Neuronal stem cell (in vitro differentiated cells): ENCODE measurements around the gene RGS5.

ENCODE experiments used
- DNase-seq: peaks from one replicate; pipeline ENCODE4 v3.0.0-alpha.2; 2013; ENCODE audit warnings: low spot score
- H2AFZ ChIP-seq: one replicate; pipeline ENCODE4 v1.6.1; 2013; ENCODE audit warnings: mild to moderate bottlenecking, low read length, inconsistent platforms
- H2AK5ac ChIP-seq: 2 replicates; pipeline ENCODE4 v1.6.1; 2013; ENCODE audit warnings: low read depth, mild to moderate bottlenecking, inconsistent platforms, low read length, moderate library complexity, mixed read lengths
- H2BK120ac ChIP-seq: 2 replicates; pipeline ENCODE4 v1.6.1; 2013; ENCODE audit warnings: low read depth, mild to moderate bottlenecking, inconsistent platforms, low read length, moderate library complexity, mixed read lengths
- H2BK12ac ChIP-seq: one replicate; pipeline ENCODE4 v1.6.1; 2013; ENCODE audit warnings: low read length, inconsistent platforms
- H2BK15ac ChIP-seq: 2 replicates; pipeline ENCODE4 v1.6.1; 2013; ENCODE audit warnings: mild to moderate bottlenecking, low read length, inconsistent platforms, mixed read lengths
- H2BK5ac ChIP-seq: one replicate; pipeline ENCODE4 v1.6.1; 2013; ENCODE audit warnings: inconsistent platforms, mild to moderate bottlenecking, low read length, moderate library complexity
- H3K14ac ChIP-seq: one replicate; pipeline ENCODE4 v1.6.1; 2013; ENCODE audit warnings: low read length, inconsistent platforms
- H3K18ac ChIP-seq: 2 replicates; pipeline ENCODE4 v1.6.1; 2013; ENCODE audit warnings: low read length, inconsistent platforms
- H3K23ac ChIP-seq: 2 replicates; pipeline ENCODE4 v1.6.1; 2013; ENCODE audit warnings: low read depth, mild to moderate bottlenecking, mixed read lengths, low read length, inconsistent platforms; ENCODE audit not compliant: poor library complexity
- H3K27ac ChIP-seq: replicated peaks from 3 replicates; pipeline ENCODE4 v1.5.1; 2013; ENCODE audit warnings: low read length, inconsistent platforms
- H3K27me3 ChIP-seq, 3 experiments: 2 replicates each; pipeline ENCODE4 v1.6.1; 2013; ENCODE audit warnings: low read length in 3 of 3, mild to moderate bottlenecking in 2 of 3, inconsistent platforms in 1 of 3, low read depth in 1 of 3, mixed read lengths in 1 of 3, moderate library complexity in 1 of 3; ENCODE audit not compliant: control insufficient read depth in 3 of 3, insufficient read depth in 3 of 3
- H3K36me3 ChIP-seq, 2 donors: replicated peaks in 1 of 2; 2 replicates each; pipeline ENCODE4 v1.6.1; 2013; ENCODE audit warnings: low read length in 2 of 2; ENCODE audit not compliant: control insufficient read depth in 2 of 2, insufficient read depth in 2 of 2
- H3K4ac ChIP-seq: 2 replicates; pipeline ENCODE4 v1.6.1; 2013; ENCODE audit warnings: inconsistent platforms, mild to moderate bottlenecking, low read length, moderate library complexity
- H3K4me1 ChIP-seq, 2 donors: 1 replicate in 1 of 2; 2 replicates in 1 of 2; pipeline ENCODE4 v1.6.1; 2013; ENCODE audit warnings: low read length in 2 of 2, low read depth in 1 of 2; ENCODE audit not compliant: control insufficient read depth in 2 of 2, insufficient read depth in 1 of 2
- H3K4me2 ChIP-seq: one replicate; pipeline ENCODE4 v1.6.1; 2013; ENCODE audit warnings: mild to moderate bottlenecking, low read length, inconsistent platforms; ENCODE audit not compliant: insufficient read depth, poor library complexity, severe bottlenecking
- H3K4me3 ChIP-seq, 2 donors: 2 replicates each; pipeline ENCODE4 v1.5.1; 2013; ENCODE audit warnings: low read length in 2 of 2, mild to moderate bottlenecking in 2 of 2, inconsistent platforms in 1 of 2, moderate library complexity in 1 of 2
- H3K79me1 ChIP-seq: one replicate; pipeline ENCODE4 v1.6.1; 2013; ENCODE audit warnings: low read depth, mild to moderate bottlenecking, inconsistent platforms, low read length, moderate library complexity
- H3K9ac ChIP-seq: one replicate; pipeline ENCODE4 v1.6.1; 2013; ENCODE audit warnings: mild to moderate bottlenecking, low read depth, low read length, inconsistent platforms; ENCODE audit not compliant: poor library complexity
- H3K9me3 ChIP-seq, 2 donors: replicated peaks in 1 of 2; 2 replicates each; pipeline versions ENCODE3 to v1.6.1; 2013; ENCODE audit warnings: low read length in 2 of 2, mild to moderate bottlenecking in 2 of 2, inconsistent platforms in 1 of 2, low read depth in 1 of 2, mixed read lengths in 1 of 2, moderate library complexity in 1 of 2; ENCODE audit not compliant: control insufficient read depth in 2 of 2, insufficient read depth in 1 of 2
- H4K8ac ChIP-seq: one replicate; pipeline ENCODE4 v1.6.1; 2013; ENCODE audit warnings: low read depth, mild to moderate bottlenecking, inconsistent platforms, low read length, moderate library complexity
- H4K91ac ChIP-seq: one replicate; pipeline ENCODE4 v1.6.1; 2013; ENCODE audit warnings: low read length, low read depth, mild to moderate bottlenecking, inconsistent platforms; ENCODE audit not compliant: poor library complexity
- WGBS, 2 donors: extraction: QIAGEN DNeasy Blood & Tissue Kit; methylation state at CpG; one replicate each; pipeline ENCODE4 v1.1.7; 2013; ENCODE audit warnings: missing lambda C conversion rate in 2 of 2, mixed read lengths in 1 of 2; ENCODE audit not compliant: insufficient read length in 2 of 2, insufficient replicate concordance in 1 of 2; ENCODE audit errors: extremely low coverage in 2 of 2; 5-methylcytosine and 5-hydroxymethylcytosine counted together

Gene RGS5

GRCh38 chr1:163169553-163169952 lies 33.2 kb downstream of the RGS5 start:
- no peaks in the 10 kb centered on the region for H3K79me1 ChIP-seq
- no peaks in the 10 kb centered on the region for H3K27me3 ChIP-seq
- H3K36me3 ChIP-seq = peaks cover 0 to 2% of the 10 kb centered on the region in 2 donors
- no peak overlapping the region for H3K23ac ChIP-seq
- no peaks in the 10 kb centered on the region for H3K9me3 ChIP-seq
- no peak overlapping the region for H2BK5ac ChIP-seq
- H3K27ac ChIP-seq = no peak overlapping the region
- no peak overlapping the region for H3K18ac ChIP-seq
- H2BK120ac ChIP-seq = no peak overlapping the region
- no peak overlapping the region for H2BK12ac ChIP-seq
- peaks cover 0 to 2% of the 10 kb centered on the region in 2 donors for H3K4me1 ChIP-seq
- no peak overlapping the region for H4K91ac ChIP-seq
- no peak overlapping the region for H3K4me3 ChIP-seq
- no peak overlapping the region for H3K4me2 ChIP-seq
- no peak overlapping the region for H2AK5ac ChIP-seq
- no peak overlapping the region for H4K8ac ChIP-seq
- DNase-seq = no peak
- H2AFZ ChIP-seq = no peak overlapping the region
- no peak overlapping the region for H3K14ac ChIP-seq
- no peak overlapping the region for H2BK15ac ChIP-seq
- no CpG with 5 or more reads among the region's 1 CpG for WGBS, 2 donors
- no peak overlapping the region for H3K9ac ChIP-seq
- H3K4ac ChIP-seq = no peak overlapping the region

GRCh38 chr1:163168053-163168452 lies 34.7 kb downstream of the RGS5 start:
- Histone ChIP-seq H3K9me3 (no peaks in the 10 kb centered on the region), H3K4me2 (no peak overlapping the region), H2BK120ac (no peak overlapping the region), H3K23ac (no peak overlapping the region), H2BK5ac (no peak overlapping the region), H3K36me3 (peaks cover 0 to 2% of the 10 kb centered on the region in 2 donors), H3K27me3 (no peaks in the 10 kb centered on the region), H2BK15ac (no peak overlapping the region), H2AK5ac (no peak overlapping the region), H3K18ac (no peak overlapping the region), H3K14ac (no peak overlapping the region), H4K8ac (no peak overlapping the region), H3K4me3 (no peak overlapping the region), H3K9ac (no peak overlapping the region), H4K91ac (no peak overlapping the region), H3K27ac (no peak overlapping the region), H2BK12ac (no peak overlapping the region), H3K79me1 (no peaks in the 10 kb centered on the region), H2AFZ (no peak overlapping the region), H3K4me1 (no peaks in the 10 kb centered on the region), H3K4ac (no peak overlapping the region)
- no peak for DNase-seq
- no CpG with 5 or more reads among the region's 1 CpG for WGBS, 2 donors

- no peak overlapping the region for H4K91ac ChIP-seq
- no peak for DNase-seq
- H3K27me3 ChIP-seq = no peaks in the 10 kb centered on the region
- H3K4ac ChIP-seq = no peak overlapping the region
- H2BK12ac ChIP-seq = no peak overlapping the region
- H3K4me3 ChIP-seq = no peak overlapping the region
- no peak overlapping the region for H4K8ac ChIP-seq
- no peak overlapping the region for H2BK120ac ChIP-seq
- H3K4me1 ChIP-seq = no peaks in the 10 kb centered on the region
- no peak overlapping the region for H3K9ac ChIP-seq
- WGBS, 2 donors = no CpG with 5 or more reads among the region's 6 CpGs
- no peak overlapping the region for H3K14ac ChIP-seq
- peaks cover 0 to 2% of the 10 kb centered on the region in 2 donors for H3K36me3 ChIP-seq
- no peaks in the 10 kb centered on the region for H3K9me3 ChIP-seq
- H3K27ac ChIP-seq = no peak overlapping the region
- H3K79me1 ChIP-seq = no peaks in the 10 kb centered on the region
- H2AK5ac ChIP-seq = no peak overlapping the region
- H3K23ac ChIP-seq = no peak overlapping the region
- no peak overlapping the region for H3K4me2 ChIP-seq
- no peak overlapping the region for H2BK15ac ChIP-seq
- no peak overlapping the region for H3K18ac ChIP-seq
- H2AFZ ChIP-seq = no peak overlapping the region
- H2BK5ac ChIP-seq = no peak overlapping the region
Measured at GRCh38 chr1:163166886-163167555, 35.7 kb downstream of the RGS5 start.

- Histone ChIP-seq H3K23ac (no peak overlapping the region), H3K27me3 (no peaks in the 10 kb centered on the region), H4K8ac (no peak overlapping the region), H2AFZ (no peak overlapping the region), H3K27ac (no peak overlapping the region), H3K4me1 (no peaks in the 10 kb centered on the region), H3K18ac (no peak overlapping the region), H3K14ac (no peak overlapping the region), H3K4ac (no peak overlapping the region), H4K91ac (no peak overlapping the region), H3K79me1 (no peaks in the 10 kb centered on the region), H3K36me3 (peaks cover 0 to 2% of the 10 kb centered on the region in 2 donors), H2BK12ac (no peak overlapping the region), H3K4me3 (no peak overlapping the region), H3K4me2 (no peak overlapping the region), H2BK120ac (no peak overlapping the region), H2BK5ac (no peak overlapping the region), H3K9me3 (no peaks in the 10 kb centered on the region), H2BK15ac (no peak overlapping the region), H2AK5ac (no peak overlapping the region), H3K9ac (no peak overlapping the region)
- WGBS, 2 donors = no CpG with 5 or more reads among the region's 2 CpGs
- DNase-seq = no peak
Measured at GRCh38 chr1:163165119-163165518, 37.6 kb downstream of the RGS5 start.
